Superior temporal gyrus (tissue), 1 donor: ENCODE measurements around the gene CAMKK1.
A peak's percentile ranks its signal among the peaks of the same experiment; 100 is the strongest.

Source experiments
- DNase-seq: peaks from one replicate; pipeline ENCODE4 v3.0.0-alpha.2; 2016; ENCODE audit errors: extremely low spot score

The CAMKK1 gene

DNA sequence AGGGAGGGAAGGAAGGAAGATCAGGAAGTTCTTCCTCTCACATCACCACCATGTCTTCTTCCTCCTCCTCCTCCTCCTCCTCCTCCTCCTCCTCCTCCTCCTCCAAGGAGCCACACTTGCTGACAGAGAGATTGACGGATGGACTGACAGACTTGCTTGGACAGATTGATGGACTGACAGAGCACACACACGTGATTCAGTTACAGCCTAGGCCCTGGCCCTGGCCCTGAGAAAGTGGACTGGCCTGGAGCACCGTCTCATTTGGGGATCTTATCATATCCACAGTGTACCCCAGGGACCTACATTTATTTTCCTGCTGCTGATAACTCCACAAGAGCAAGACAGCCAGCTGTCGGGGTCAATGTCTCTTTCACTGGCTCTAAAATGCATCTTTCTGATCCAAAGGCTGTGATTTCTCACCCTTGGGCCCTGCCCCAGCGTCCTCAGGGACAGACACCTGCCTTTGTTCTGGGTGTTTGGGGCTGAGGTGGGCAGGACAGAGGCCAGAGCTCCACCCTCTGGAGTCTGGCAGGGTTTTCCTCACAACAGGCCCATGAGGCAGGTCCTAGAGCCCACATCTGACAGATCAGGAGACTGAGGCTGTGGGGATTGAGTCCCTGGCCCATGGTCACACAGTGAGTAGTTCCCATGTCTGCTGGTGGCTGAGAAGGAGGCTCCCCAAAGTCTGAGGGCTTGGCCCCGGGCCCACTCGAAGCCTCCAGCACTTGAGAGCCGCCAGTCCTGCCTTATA lies 25.7 kb upstream of the CAMKK1 start:
- no peak for DNase-seq

DNA sequence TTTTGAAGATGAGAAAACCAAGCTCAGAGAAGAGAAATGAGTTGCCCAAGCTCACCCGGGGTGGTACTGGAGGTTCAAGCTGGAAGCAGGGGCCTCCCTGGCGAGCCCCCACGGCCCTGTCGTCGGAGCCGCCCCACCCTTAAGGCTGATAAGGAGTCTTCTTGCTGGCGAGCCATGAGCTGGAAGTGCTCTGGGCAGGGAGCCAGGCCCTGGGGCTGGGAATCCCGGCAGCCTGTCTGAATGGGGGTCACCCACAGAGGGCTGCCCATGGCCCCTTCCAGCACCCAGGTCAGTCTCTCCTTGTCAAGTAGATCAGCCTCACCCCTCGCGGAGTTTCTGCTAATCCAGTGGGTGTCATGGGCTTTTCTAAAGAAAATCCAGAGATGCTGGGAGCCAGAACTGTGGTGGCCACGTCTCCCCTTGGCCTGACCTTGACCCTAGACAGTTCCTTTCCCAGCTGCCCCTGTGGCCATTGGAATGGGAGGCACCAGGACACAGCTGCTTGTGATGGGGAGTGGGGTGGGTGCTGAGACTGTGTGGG lies 24.6 kb upstream of the CAMKK1 start:
- DNase-seq: no peak

- DNase-seq: no peak
Measured at GRCh38 chr17:3916825-3917224, 24.0 kb upstream of the CAMKK1 start.

- DNase-seq: no peak
Measured at GRCh38 chr17:3915995-3916696, 23.3 kb upstream of the CAMKK1 start, which contains the start of gene P2RX1. Gene P2RX1, minus strand, starts transcription at chr17:3916465. Its CDS starts 240 bp downstream, at chr17:3916225.

DNA sequence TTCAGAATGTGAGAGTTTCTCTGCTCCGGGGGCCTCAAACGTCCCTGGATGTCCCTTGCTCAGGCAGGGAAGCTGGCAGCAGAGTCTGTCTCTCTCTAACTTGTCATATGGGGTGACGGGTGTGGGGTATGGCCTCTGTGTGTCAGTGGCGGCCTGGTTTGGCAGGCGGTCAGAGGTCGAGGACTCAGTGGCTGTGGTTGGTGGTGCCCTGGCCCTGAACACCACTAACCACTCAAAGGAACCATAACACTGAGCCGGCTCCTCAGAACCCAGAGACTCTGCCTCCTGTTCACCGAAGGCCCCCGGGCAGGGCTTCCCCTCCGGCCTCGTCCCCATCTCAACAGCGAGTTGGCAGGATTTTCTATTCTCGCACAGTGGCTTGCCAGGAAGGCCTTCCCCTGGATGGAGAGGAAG lies 22.7 kb upstream of the CAMKK1 start:
- no peak for DNase-seq

- DNase-seq: no peak
Measured at GRCh38 chr17:3914312-3914670, 21.4 kb upstream of the CAMKK1 start.

GRCh38 chr17:3913531-3914311 lies 20.9 kb upstream of the CAMKK1 start:
- peak; percentile 83 for DNase-seq

DNA sequence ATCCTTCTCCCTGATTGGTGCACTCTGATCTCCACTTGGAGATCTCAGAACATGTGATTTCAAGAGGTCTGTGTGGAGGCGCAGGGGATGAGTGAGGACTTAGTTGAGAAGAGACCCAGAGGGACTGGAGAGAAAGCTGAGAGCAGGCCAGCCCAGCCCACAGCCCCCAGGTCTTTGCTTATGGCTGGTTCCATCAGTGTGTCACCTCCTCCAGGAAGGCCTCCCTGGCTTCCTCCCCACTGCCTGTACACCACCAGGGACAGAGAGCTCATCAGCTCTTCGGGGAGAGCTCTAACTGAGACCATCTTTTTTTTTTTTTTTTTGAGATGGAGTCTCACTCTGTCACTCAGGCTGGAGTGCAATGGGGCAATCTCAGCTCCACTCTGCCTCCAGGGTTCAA lies 20.0 kb upstream of the CAMKK1 start:
- no peak for DNase-seq

DNA sequence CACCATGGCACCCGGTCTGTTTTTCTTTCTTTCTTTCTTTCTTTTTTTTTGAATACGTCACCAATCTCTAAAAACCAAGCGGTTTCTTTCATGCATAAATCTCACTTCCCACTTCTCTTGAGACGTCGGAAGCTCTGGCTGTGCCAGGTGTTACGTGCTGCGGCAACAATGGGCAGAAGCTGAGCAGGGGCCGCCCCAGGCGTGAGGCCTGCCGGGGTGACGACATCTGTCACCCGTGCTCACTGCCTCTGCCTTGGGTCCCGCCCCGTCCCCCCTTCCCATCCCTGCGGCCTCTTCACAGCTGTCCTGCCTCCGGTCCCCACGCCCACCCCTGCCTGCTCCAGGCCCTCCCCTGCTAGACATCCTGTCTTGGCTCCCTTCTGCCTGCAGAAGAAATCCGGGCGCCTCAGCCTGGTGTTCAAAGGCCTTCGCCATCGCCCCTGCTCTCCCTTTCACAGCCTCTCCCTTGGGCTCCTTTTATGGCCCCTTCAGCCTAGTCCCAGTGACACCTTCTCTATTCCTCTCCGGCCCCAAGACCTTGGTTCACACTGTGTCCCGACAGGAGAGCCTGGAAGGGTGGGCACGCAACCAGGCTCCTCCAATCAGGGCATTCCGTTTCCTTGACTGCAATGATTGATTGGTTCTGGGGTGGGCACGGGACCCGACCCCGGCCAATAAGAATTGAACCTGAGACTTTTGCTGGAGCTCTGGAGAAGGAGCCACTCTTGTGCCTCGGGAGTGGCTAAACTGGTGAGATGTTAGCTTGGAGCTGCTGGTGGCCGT lies 18.6 kb upstream of the CAMKK1 start:
- DNase-seq: no peak

- DNase-seq: no peak
Measured at GRCh38 chr17:3910420-3911270, 17.8 kb upstream of the CAMKK1 start.

- no peak for DNase-seq
Measured at GRCh38 chr17:3909257-3909656, 16.4 kb upstream of the CAMKK1 start.

GRCh38 chr17:3907483-3908216 lies 14.8 kb upstream of the CAMKK1 start:
- no peak for DNase-seq

DNA sequence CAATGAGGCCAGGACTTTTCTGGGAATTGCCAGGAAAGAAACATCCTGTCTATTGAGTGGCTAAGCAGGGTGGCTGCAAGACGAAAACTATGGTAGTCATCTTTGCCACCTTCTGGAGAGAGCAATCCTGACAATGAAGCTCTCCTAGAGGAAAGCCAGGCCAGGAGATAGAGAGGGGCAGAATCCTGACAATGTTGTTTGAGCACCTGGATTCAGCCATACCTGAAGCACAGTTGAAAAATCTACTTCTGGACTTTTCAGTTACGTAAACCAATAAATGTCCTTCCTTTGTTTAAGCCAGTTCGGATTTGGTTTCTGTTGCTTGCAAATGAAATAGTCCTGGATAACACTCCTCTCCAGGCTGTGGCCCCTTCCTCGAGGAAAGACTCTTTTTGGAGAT lies 14.0 kb upstream of the CAMKK1 start:
- DNase-seq: no peak

DNA sequence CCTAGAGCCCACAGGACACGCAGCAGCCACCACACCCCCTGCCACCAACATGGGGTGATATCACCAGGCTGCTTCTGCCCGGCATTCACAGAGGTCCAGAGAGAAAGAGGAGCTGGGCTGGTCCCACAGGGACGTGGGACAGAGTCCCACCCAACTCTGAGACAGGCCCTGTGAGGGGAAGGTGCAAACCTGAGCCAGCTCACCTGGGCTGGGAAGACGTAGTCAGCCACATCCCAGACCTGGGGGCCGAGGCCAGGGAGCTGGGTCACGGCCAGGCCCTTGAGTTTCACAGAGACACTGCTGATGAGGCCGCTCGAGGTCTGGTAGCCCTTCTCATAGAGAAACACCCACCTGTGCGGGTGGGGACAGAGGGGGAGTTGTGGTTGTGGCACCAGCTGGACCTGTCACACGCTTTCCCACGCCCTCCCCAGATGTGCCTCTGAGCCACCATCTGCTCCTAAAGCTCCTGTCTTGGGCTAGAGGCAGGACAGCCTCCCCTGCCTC lies 12.2 kb upstream of the CAMKK1 start:
- DNase-seq: no peak

GRCh38 chr17:3904501-3904900 lies 11.6 kb upstream of the CAMKK1 start:
- DNase-seq: no peak

DNA sequence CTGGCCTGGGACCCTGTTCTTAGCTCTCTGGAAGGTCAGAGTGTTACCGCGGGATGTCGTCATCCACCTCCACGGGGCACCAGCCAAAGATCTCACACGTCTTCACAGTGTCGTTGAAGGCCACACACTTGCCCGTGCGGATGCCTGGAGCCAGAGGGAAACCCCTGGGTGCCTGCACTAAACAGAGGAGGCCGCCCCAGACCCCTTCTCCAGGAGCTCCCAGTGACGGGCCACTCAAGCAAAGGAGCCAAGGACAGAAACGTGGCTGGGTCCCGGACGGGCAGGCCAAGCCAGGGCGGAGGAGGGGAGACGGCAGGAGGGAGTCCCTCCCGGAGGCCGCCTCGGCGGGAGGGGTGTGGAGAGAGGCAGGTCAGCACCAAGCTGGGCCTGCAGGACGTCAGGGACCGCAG lies 11.0 kb upstream of the CAMKK1 start:
- DNase-seq: no peak

DNA sequence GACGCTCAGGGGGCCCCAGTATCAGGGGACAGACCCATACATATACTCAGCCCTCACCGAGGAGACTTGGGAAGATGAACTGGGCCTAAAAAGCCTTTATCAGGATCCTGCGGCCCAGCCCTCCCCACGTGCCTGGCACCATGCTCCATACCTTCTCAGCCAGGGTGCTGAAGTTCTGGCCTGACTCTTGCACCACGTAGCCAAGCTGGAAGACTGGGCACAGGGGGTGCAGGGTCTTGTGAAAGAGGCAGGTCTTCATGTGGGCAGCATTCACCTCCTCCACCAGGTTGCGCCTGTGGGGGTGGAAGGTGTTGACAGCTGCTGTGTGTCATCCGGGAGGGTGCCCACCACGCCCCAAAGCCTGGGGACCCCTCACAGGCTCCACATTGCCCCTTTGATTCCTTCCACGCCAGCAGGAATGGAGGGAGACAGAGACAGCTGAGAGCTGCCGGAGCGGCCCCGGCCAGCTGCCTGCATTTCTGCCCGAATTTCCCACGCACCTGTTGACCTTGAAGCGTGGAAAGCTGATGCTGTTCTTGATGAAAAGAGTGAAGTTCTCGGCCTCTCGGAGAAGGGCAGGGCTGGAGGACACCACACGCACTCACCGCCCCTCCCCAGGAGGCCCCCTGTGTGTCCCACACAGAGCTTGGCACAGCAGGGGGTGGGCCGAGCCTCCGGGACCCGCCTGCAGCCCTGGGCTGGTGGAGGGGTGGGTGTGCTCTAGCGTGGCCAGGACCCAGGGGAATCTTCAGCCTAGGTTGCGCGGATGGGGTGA lies 10.4 kb upstream of the CAMKK1 start:
- DNase-seq: no peak

GRCh38 chr17:3900646-3901045 lies 7.8 kb upstream of the CAMKK1 start:
- DNase-seq: no peak

- DNase-seq: no peak
Measured at GRCh38 chr17:3897731-3898130, 4.9 kb upstream of the CAMKK1 start.
